GM21515 (cell line): ENCODE data around the gene FBF1.
"Not testable (repeated sequence)": the region's sequence is repeated elsewhere in the genome, so short reads cannot be mapped to it uniquely, and the experiment has no call there.

Experiments
- ATAC-seq: cut with Tn5 transposase; IDR thresholded peaks from one replicate; pipeline ENCODE4 v1.9.1; 2021; ENCODE audit not compliant: unreplicated experiment

FBF1 gene

GRCh38 chr17:75897160-75898019, 43.5 kb downstream of the FBF1 start:
- no peak for ATAC-seq

GRCh38 chr17:75896415-75897159, 44.3 kb downstream of the FBF1 start, which contains the start of gene TRIM65:
TRIM65 (minus strand) TSS chr17:75896951; CDS start chr17:75896937, 14 bp downstream.
- peak; percentile 49 for ATAC-seq

- ATAC-seq, result no peak
Observed at GRCh38 chr17:75895370-75896155, 45.3 kb downstream of the FBF1 start.

- ATAC-seq, result no peak
Observed at GRCh38 chr17:75894049-75894733, 46.7 kb downstream of the FBF1 start.

- ATAC-seq, result no peak
Observed at GRCh38 chr17:75893305-75894048, 47.4 kb downstream of the FBF1 start.

GRCh38 chr17:75892556-75893224, 48.2 kb downstream of the FBF1 start:
- no peak for ATAC-seq

GRCh38 chr17:75891605-75892555, 49.0 kb downstream of the FBF1 start:
- ATAC-seq, result no peak

GRCh38 chr17:75891022-75891604, 49.7 kb downstream of the FBF1 start:
- no peak for ATAC-seq

- no peak for ATAC-seq
Observed at GRCh38 chr17:75889454-75889853, 51.4 kb downstream of the FBF1 start.

GRCh38 chr17:75888484-75888883, 52.4 kb downstream of the FBF1 start:
- ATAC-seq, result no peak

- ATAC-seq, result not testable (repeated sequence)
Observed at GRCh38 chr17:75885860-75886259, 55.0 kb downstream of the FBF1 start.

GRCh38 chr17:75885431-75885830, 55.4 kb downstream of the FBF1 start:
- ATAC-seq, result no peak

GRCh38 chr17:75881678-75882454, 59.0 kb downstream of the FBF1 start:
- ATAC-seq, result no peak

GRCh38 chr17:75880266-75880665, 60.6 kb downstream of the FBF1 start:
- ATAC-seq, result no peak

GRCh38 chr17:75878174-75878998, 62.5 kb downstream of the FBF1 start, which contains the start of gene TRIM47:
TRIM47 (minus strand) TSS chr17:75878581; CDS start chr17:75878548, 33 bp downstream.
- ATAC-seq, result no peak

GRCh38 chr17:75877752-75878173, 63.1 kb downstream of the FBF1 start:
- ATAC-seq, result no peak
